HG03565 (cell line): Measurements from ENCODE around the gene ZSWIM9.
"Not testable (repeated sequence)": the region's sequence is repeated elsewhere in the genome, so short reads cannot be mapped to it uniquely, and the experiment has no call there.

Source experiments
- ATAC-seq: cut with Tn5 transposase; IDR thresholded peaks from one replicate; pipeline ENCODE4 v1.9.1; 2021; ENCODE audit warnings: mild to moderate bottlenecking, moderate library complexity; ENCODE audit not compliant: unreplicated experiment

Gene ZSWIM9

GRCh38 chr19:48213959-48214358 lies 43.5 kb downstream of the ZSWIM9 start:
- no peak for ATAC-seq

GRCh38 chr19:48216933-48217332 lies 46.5 kb downstream of the ZSWIM9 start:
- no peak for ATAC-seq

GRCh38 chr19:48218997-48219396 lies 48.5 kb downstream of the ZSWIM9 start:
- no peak for ATAC-seq

- not testable (repeated sequence) for ATAC-seq
These were observed 50.3 kb downstream of the ZSWIM9 start for GRCh38 chr19:48220784-48221183.

GRCh38 chr19:48221628-48222027 lies 51.1 kb downstream of the ZSWIM9 start:
- no peak for ATAC-seq

- no peak for ATAC-seq
These were observed 60.2 kb downstream of the ZSWIM9 start for GRCh38 chr19:48230555-48231129.

GRCh38 chr19:48237057-48237456 lies 66.6 kb downstream of the ZSWIM9 start:
- no peak for ATAC-seq

- ATAC-seq = no peak
These were observed 68.6 kb downstream of the ZSWIM9 start for GRCh38 chr19:48239120-48239519.

GRCh38 chr19:48239582-48240141 lies 69.2 kb downstream of the ZSWIM9 start:
- no peak for ATAC-seq

- not testable (repeated sequence) for ATAC-seq
These were observed 71.3 kb downstream of the ZSWIM9 start for GRCh38 chr19:48241771-48242170.

GRCh38 chr19:48244281-48244680 lies 73.8 kb downstream of the ZSWIM9 start:
- ATAC-seq = no peak

- no peak for ATAC-seq
These were observed 75.6 kb downstream of the ZSWIM9 start for GRCh38 chr19:48246101-48246500.

GRCh38 chr19:48247212-48247611 lies 76.7 kb downstream of the ZSWIM9 start:
- ATAC-seq = no peak
